K562 (cell line): ENCODE data around the gene DDX54. TPM values are rescaled to one million over a fixed set of nuclear protein-coding genes. Genes with fewer than 3 reads are reported as not detected.
A peak's percentile ranks its signal among the peaks of the same experiment; 100 is the strongest.

Source experiments
- ATAC-seq: fragments of 200-7000 bp; cut with Tn5 transposase; 3 replicates; pipeline ENCODE4 v1.9.1; 2020; ENCODE audit warnings: moderate library complexity
- BruUV-seq: library from RNA; stranded (reverse); fragments of 400-500 nt; replicated peaks from 2 replicates; lab custom pipeline; 2021; lab: Mats Ljungman, UMichigan
- CTCF ChIA-PET: fragments of 300-600 bp; formaldehyde crosslinking; extraction: SDS; loops from one replicate; lab custom pipeline; 2021; ENCODE audit warnings: low intra/inter-chr PET ratio; lab: Yijun Ruan, JAX
- POLR2A ChIA-PET: fragments of 300-600, 350-650 bp; sonication (Branson Sonifier 250); formaldehyde crosslinking; extraction: SDS; loops from one replicate; lab custom pipeline; 2021; ENCODE audit warnings: antibody characterized with exemption, inconsistent platforms; lab: Yijun Ruan, JAX
- DNase-seq, 4 experiments: peaks; one replicate each; pipeline versions ENCODE4 v3.0.0 to v3.0.0-alpha.2; 2011 to 2018; ENCODE audit warnings: low spot score in 3 of 4, mixed read lengths in 3 of 4; ENCODE audit errors: extremely low read depth in 1 of 4
- FAIRE-seq: peaks from 2 replicates; lab custom pipeline; 2011; peaks lifted over from hg19 to GRCh38; lab: Jason Lieb, UNC
- H2AFZ ChIP-seq: 2 replicates; pipeline ENCODE4 v1.6.0; 2011; ENCODE audit warnings: low read depth, low read length, control low read depth, inconsistent platforms
- H3K27ac ChIP-seq: fragments of 200-600 bp; 3 replicates; pipeline ENCODE4 v1.8.0; 2011; ENCODE audit warnings: low read depth, mild to moderate bottlenecking, control low read depth, inconsistent platforms, low read length, moderate library complexity, mixed read lengths; ENCODE audit errors: extremely low read depth
- H3K27me3 ChIP-seq, 2 experiments: fragments of 300-600 bp in 1 of 2; 2 replicates in 1 of 2; 3 replicates in 1 of 2; pipeline versions ENCODE4 v1.6.0 to v1.8.0; 2011; ENCODE audit warnings: inconsistent platforms in 2 of 2, low read length in 2 of 2, mild to moderate bottlenecking in 1 of 2, mixed read lengths in 1 of 2, moderate library complexity in 1 of 2; ENCODE audit not compliant: control insufficient read depth in 2 of 2, insufficient read depth in 2 of 2
- H3K36me3 ChIP-seq: fragments of 300-600 bp; 3 replicates; pipeline ENCODE4 v1.8.0; 2011; ENCODE audit warnings: mild to moderate bottlenecking, low read length, inconsistent platforms; ENCODE audit not compliant: control insufficient read depth, insufficient read depth
- H3K4me1 ChIP-seq, 2 experiments: fragments of 200-600 bp in 1 of 2; replicated peaks in 1 of 2; 2 replicates in 1 of 2; 3 replicates in 1 of 2; pipeline versions ENCODE4 v1.5.1 to v1.8.0; 2011; ENCODE audit warnings: inconsistent platforms in 2 of 2, low read length in 2 of 2, mild to moderate bottlenecking in 1 of 2, mixed read lengths in 1 of 2, moderate library complexity in 1 of 2; ENCODE audit not compliant: control insufficient read depth in 2 of 2, insufficient read depth in 2 of 2
- H3K4me2 ChIP-seq: 2 replicates; pipeline ENCODE4 v1.6.1; 2011; ENCODE audit warnings: low read length, control low read depth, inconsistent platforms, mixed read lengths; ENCODE audit not compliant: insufficient read depth
- H3K4me3 ChIP-seq: fragments of 200-600 bp; sonication (generic), shearing (Covaris generic); 2 replicates; pipeline ENCODE4 v1.5.1; 2016; ENCODE audit warnings: control low read depth, inconsistent platforms
- H3K79me2 ChIP-seq: fragments of 200-600 bp; 3 replicates; pipeline ENCODE4 v1.8.0; 2011; ENCODE audit warnings: low read length, inconsistent platforms; ENCODE audit not compliant: control insufficient read depth, insufficient read depth
- H3K9ac ChIP-seq, 2 experiments: 2 replicates each; pipeline versions ENCODE4 v1.6.0 to v1.6.1; 2011; ENCODE audit warnings: low read depth in 2 of 2, low read length in 2 of 2, control low read depth in 1 of 2, inconsistent platforms in 1 of 2, mild to moderate bottlenecking in 1 of 2, mixed read lengths in 1 of 2; ENCODE audit not compliant: insufficient read depth in 1 of 2
- H3K9me1 ChIP-seq: one replicate; pipeline ENCODE4 v1.6.0; 2011; ENCODE audit warnings: inconsistent platforms, mild to moderate bottlenecking, low read length, moderate library complexity; ENCODE audit not compliant: control insufficient read depth, insufficient read depth
- H3K9me3 ChIP-seq: replicated peaks from 2 replicates; pipeline ENCODE4 v1.5.1; 2011; ENCODE audit warnings: low read depth, low read length, inconsistent platforms; ENCODE audit not compliant: control insufficient read depth, insufficient read depth
- H4K20me1 ChIP-seq: replicated peaks from 2 replicates; pipeline ENCODE4 v1.6.1; 2011; ENCODE audit warnings: low read length, inconsistent platforms, mixed read lengths; ENCODE audit not compliant: control insufficient read depth, insufficient read depth
- CTBP1 ChIP-seq: fragments of 450-650 bp; IDR thresholded peaks from 2 replicates; pipeline ENCODE4 v1.6.1; 2016; ENCODE audit warnings: borderline replicate concordance
- EGR1 ChIP-seq: fragments of 450-650 bp; conservative IDR thresholded peaks from 2 replicates; pipeline ENCODE4 v1.6.1; 2017; ENCODE audit warnings: mild to moderate bottlenecking
- FOXA1 ChIP-seq: fragments of 450-650 bp; IDR thresholded peaks from 2 replicates; pipeline ENCODE4 v1.6.1; 2016; ENCODE audit warnings: mild to moderate bottlenecking, borderline replicate concordance
- POLR2G ChIP-seq: fragments of 200-400 bp; formaldehyde crosslinking; IDR thresholded peaks from 2 replicates; pipeline ENCODE4 v1.6.1; 2017; ENCODE audit warnings: low read depth, mild to moderate bottlenecking, antibody characterized with exemption, low read length, moderate library complexity
- RBM22 ChIP-seq: fragments of 200-400 bp; formaldehyde crosslinking; IDR thresholded peaks from 2 replicates; pipeline ENCODE4 v1.6.1; 2018; ENCODE audit warnings: low read length, low read depth; ENCODE audit not compliant: poor library complexity, severe bottlenecking
- RCOR1 ChIP-seq, 2 experiments: IDR thresholded peaks; 2 replicates each; pipeline ENCODE4 v1.6.1; 2012; ENCODE audit warnings: low read depth in 2 of 2, low read length in 2 of 2, borderline replicate concordance in 1 of 2, improper control_type of control experiment in 1 of 2
- VEZF1 ChIP-seq: fragments of 200-800 bp; sonication (Bioruptor generic); IDR thresholded peaks from 2 replicates; pipeline ENCODE4 v1.6.1; 2017; ENCODE audit warnings: missing genetic modification characterization, missing compliant biosample characterization
- ZNF140 ChIP-seq: fragments of 250-450 bp; sonication (Bioruptor Pico); IDR thresholded peaks from 2 replicates; pipeline ENCODE4 v1.8.0; 2021; ENCODE audit warnings: moderate library complexity, mild to moderate bottlenecking, inconsistent platforms
- ZNF316 ChIP-seq: fragments of 450-650 bp; IDR thresholded peaks from 2 replicates; pipeline ENCODE4 v1.6.1; 2016
- WGBS: fragments of 100-300 bp; shearing (Covaris generic); methylation state at CpG from one replicate; pipeline ENCODE4 v1.1.6; 2016; ENCODE audit warnings: low coverage, mixed read lengths; ENCODE audit not compliant: insufficient coverage; ENCODE audit errors: missing lambda C conversion rate; 5-methylcytosine and 5-hydroxymethylcytosine counted together
- in situ Hi-C: fragments of 300-500 bp; cut with MboI; formaldehyde crosslinking; loops from 4 replicates; pipeline ENCODE4 v1.15.0; 2018; ENCODE audit warnings: inconsistent platforms, mixed read lengths
- intact Hi-C: fragments of 100-400 bp; cut with micrococcal nuclease; formaldehyde crosslinking; loops from 2 replicates; pipeline ENCODE4 v1.14.2; 2022
- polyA plus RNA-seq, 8 experiments: library from polyadenylated mRNA; depleted of rRNA in 4 of 8; stranded (reverse) in 5 of 8; unstranded in 3 of 8; fragments of >200 nt; fragmentation: Nextera tagmentation in 2 of 8; fragmentation: Illumina TruSeq in 1 of 8; extraction: Ambion mirVana in 2 of 8; extraction: Trizol in 1 of 8; gene quantifications; 2 replicates each; pipeline versions ENCODE4 v1.2.1 to v1.2.3, GENCODE V29; 2011 to 2014; ENCODE audit warnings: inconsistent platforms in 1 of 8, missing spikeins in 1 of 8
- total RNA-seq, 7 experiments: library from RNA; depleted of rRNA in 6 of 7; stranded (reverse); fragments of >200 nt in 6 of 7; fragmentation: Illumina TruSeq in 2 of 7; extraction: Trizol in 2 of 7; gene quantifications; 2 replicates each; pipeline versions ENCODE4 v1.2.1 to v1.2.3, GENCODE V29; 2011 to 2021; ENCODE audit warnings: low replicate concordance in 1 of 7

Gene DDX54
- total and polyA plus RNA-seq, 9 of the 15 experiments (the other 6 are each of a cell fraction or from before 2014, with no cell fraction given): 1.4 to 135 (median 51.4) TPM

DNA sequence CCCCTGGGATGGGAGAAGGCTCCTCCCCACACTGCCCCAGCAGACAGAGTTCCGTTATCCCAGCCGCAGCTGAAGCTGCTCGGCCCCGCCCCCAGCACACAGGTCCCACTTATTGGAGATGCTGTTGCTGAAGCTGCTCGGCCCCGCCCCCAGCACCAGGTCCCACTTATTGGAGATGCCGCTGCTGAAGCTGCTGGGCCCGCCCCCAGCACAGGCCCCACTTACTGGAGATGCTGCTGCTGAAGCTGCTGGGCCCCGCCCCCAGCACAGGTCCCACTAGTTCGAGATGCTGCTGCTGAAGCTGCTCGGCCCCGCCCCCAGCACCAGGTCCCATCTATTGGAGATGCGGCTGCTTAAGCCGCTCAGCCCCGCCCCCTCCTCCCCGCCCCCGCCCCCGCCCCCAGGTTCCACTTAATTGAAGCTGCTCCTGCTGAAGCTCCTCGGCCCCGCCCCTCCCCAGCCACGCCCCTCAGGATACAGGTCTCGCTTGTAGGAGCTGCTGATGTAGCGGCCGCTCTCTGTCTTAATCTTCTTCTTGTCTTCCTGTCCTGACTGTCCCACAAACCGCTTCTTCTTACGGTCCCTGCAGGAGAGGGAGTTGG lies 23.8 kb downstream of the DDX54 start:
- no TSS peak for BruUV-seq

More for the DNA sequence above, 23.8 kb downstream of the DDX54 start:
- ATAC-seq (peak; percentile 92), DNase-seq (peak; percentile 89 to 94 (median 92)), FAIRE-seq (peak; percentile 70)
- Histone ChIP-seq H3K9me3 (no peaks in the 10 kb centered on the region), H3K9ac (no peak overlapping the region), H3K27me3 (no peaks in the 10 kb centered on the region), H3K4me3 (no peak overlapping the region), H3K36me3 (peaks cover 86% of the 10 kb centered on the region), H4K20me1 (peaks cover 27% of the 10 kb centered on the region), H3K4me2 (peak overlapping the region; percentile 18; the same call in 1 of the 2 replicates), H3K4me1 (peaks cover 9 to 39% of the 10 kb centered on the region in 2 experiments), H3K79me2 (no peaks in the 10 kb centered on the region), H3K27ac (no peak overlapping the region), H2AFZ (no peak overlapping the region), H3K9me1 (peaks cover 4% of the 10 kb centered on the region)
- ChIA-PET CTCF (no interaction called here), POLR2A (interaction anchor here (0.6 to 1.9 kb wide), 8 partner anchors 8 to 261 kb away, joined by 3 to 8 read pairs (median 3); partner anchors contain the start of genes CFAP73 and RASAL1)
- TF ChIP-seq RBM22 (peak; percentile 37), ZNF140 (CRISPR knock-in tag) (no peak), VEZF1 (CRISPR knock-in tag) (peak; percentile 69), FOXA1 (no peak), ZNF316 (no peak), EGR1 (0 out of 2 replicates have a peak, but pooled peaks have one; percentile 14), RCOR1 (IDR thresholded peaks at IDR 0.05; ENCODE audit: borderline replicate concordance in 1 of 2, low read depth in 2 of 2, low read length in 2 of 2) (peak in 1 of 2 experiments; percentile 34; a peak in 1 of 4 replicates), POLR2G (peak; percentile 54), CTBP1 (peak; percentile 57)
- 8% methylated on average over 13 of the region's 26 CpGs for WGBS
- intact Hi-C loops (no loop called here), in situ Hi-C loops (no loop called here)
